NCI-H1105 (cell line): ENCODE data around the gene ZFAND3.

Experiments used
- DNase-seq: peaks from one replicate; lab custom pipeline; 2025; lab: John Stamatoyannopoulos, UW

Gene ZFAND3

GRCh38 chr6:38154731-38155130, 335.2 kb downstream of the ZFAND3 start:
- no peak for DNase-seq

GRCh38 chr6:38155144-38155543, 335.6 kb downstream of the ZFAND3 start:
- no peak for DNase-seq

GRCh38 chr6:38155621-38156204, 336.2 kb downstream of the ZFAND3 start:
- no peak for DNase-seq

GRCh38 chr6:38156818-38157565, 337.5 kb downstream of the ZFAND3 start:
- DNase-seq, result no peak

- no peak for DNase-seq
Observed at GRCh38 chr6:38157905-38158304, 338.4 kb downstream of the ZFAND3 start.

GRCh38 chr6:38158762-38159350, 339.3 kb downstream of the ZFAND3 start:
- DNase-seq, result no peak

GRCh38 chr6:38159596-38159995, 340.1 kb downstream of the ZFAND3 start:
- no peak for DNase-seq

- no peak for DNase-seq
Observed at GRCh38 chr6:38160831-38161230, 341.3 kb downstream of the ZFAND3 start.

GRCh38 chr6:38161331-38161730, 341.8 kb downstream of the ZFAND3 start:
- DNase-seq, result no peak

GRCh38 chr6:38161754-38162492, 342.4 kb downstream of the ZFAND3 start:
- DNase-seq, result no peak

- no peak for DNase-seq
Observed at GRCh38 chr6:38162493-38163185, 343.1 kb downstream of the ZFAND3 start.

GRCh38 chr6:38163186-38164130, 343.9 kb downstream of the ZFAND3 start:
- DNase-seq, result no peak

- DNase-seq, result no peak
Observed at GRCh38 chr6:38164131-38164481, 344.6 kb downstream of the ZFAND3 start.

GRCh38 chr6:38164671-38165108, 345.2 kb downstream of the ZFAND3 start:
- no peak for DNase-seq

GRCh38 chr6:38166411-38167240, 347.1 kb downstream of the ZFAND3 start:
- DNase-seq, result no peak

- DNase-seq, result no peak
Observed at GRCh38 chr6:38167598-38167997, 348.1 kb downstream of the ZFAND3 start.

GRCh38 chr6:38168126-38168525, 348.6 kb downstream of the ZFAND3 start:
- no peak for DNase-seq

- DNase-seq, result no peak
Observed at GRCh38 chr6:38168699-38169098, 349.2 kb downstream of the ZFAND3 start.

- DNase-seq, result no peak
Observed at GRCh38 chr6:38169221-38169976, 349.9 kb downstream of the ZFAND3 start.
